GM23248 (cell line): ENCODE data around the gene C3. TPM values are rescaled to one million over a fixed set of nuclear protein-coding genes. Genes with fewer than 3 reads are reported as not detected.
"Not testable (repeated sequence)": the region's sequence is repeated elsewhere in the genome, so short reads cannot be mapped to it uniquely, and the experiment has no call there.

ENCODE experiments used
- DNase-seq: peaks from one replicate; pipeline ENCODE4 v3.0.0-alpha.2; 2015
- H2AFZ ChIP-seq: fragments of 200-600 bp; sonication (generic); 2 replicates; pipeline ENCODE4 v1.6.1; 2016; ENCODE audit warnings: antibody characterized with exemption
- H3F3A ChIP-seq: fragments of 200-600 bp; sonication (generic); 2 replicates; pipeline ENCODE4 v1.6.1; 2016; ENCODE audit warnings: mild to moderate bottlenecking, antibody characterized with exemption, mixed run types; ENCODE audit not compliant: insufficient read depth
- H3K27ac ChIP-seq: fragments of 200-600 bp; sonication (generic); 2 replicates; pipeline ENCODE4 v1.5.1; 2016; ENCODE audit warnings: mild to moderate bottlenecking
- H3K27me3 ChIP-seq: fragments of 200-600 bp; sonication (generic); replicated peaks from 2 replicates; pipeline ENCODE4 v1.6.1; 2016; ENCODE audit warnings: mild to moderate bottlenecking; ENCODE audit not compliant: insufficient read depth
- H3K36me3 ChIP-seq: fragments of 200-600 bp; sonication (generic); 2 replicates; pipeline ENCODE4 v1.6.1; 2016; ENCODE audit warnings: low read depth, mild to moderate bottlenecking
- H3K4me1 ChIP-seq: fragments of 200-600 bp; sonication (generic); 2 replicates; pipeline ENCODE4 v1.6.1; 2016; ENCODE audit warnings: mild to moderate bottlenecking; ENCODE audit not compliant: insufficient read depth
- H3K4me2 ChIP-seq: fragments of 200-600 bp; sonication (generic); one replicate; pipeline ENCODE4 v1.6.1; 2016; ENCODE audit warnings: mild to moderate bottlenecking; ENCODE audit not compliant: unreplicated experiment
- H3K4me3 ChIP-seq: fragments of 200-600 bp; sonication (generic); 2 replicates; pipeline ENCODE4 v1.5.1; 2016; ENCODE audit warnings: mild to moderate bottlenecking
- H3K79me2 ChIP-seq: fragments of 200-600 bp; sonication (generic); 2 replicates; pipeline ENCODE4 v1.6.1; 2016; ENCODE audit warnings: mild to moderate bottlenecking; ENCODE audit not compliant: insufficient read depth
- H3K9ac ChIP-seq: fragments of 200-600 bp; sonication (generic); 2 replicates; pipeline ENCODE4 v1.6.1; 2016; ENCODE audit warnings: mild to moderate bottlenecking
- H3K9me2 ChIP-seq: fragments of 200-600 bp; sonication (generic); 2 replicates; pipeline ENCODE4 v1.6.1; 2016; ENCODE audit warnings: mixed run types, mild to moderate bottlenecking, moderate library complexity; ENCODE audit not compliant: insufficient read depth
- H3K9me3 ChIP-seq: fragments of 200-600 bp; sonication (generic); one replicate; pipeline ENCODE4 v1.6.1; 2017; ENCODE audit warnings: low read depth
- H4K20me1 ChIP-seq: fragments of 200-600 bp; sonication (generic); 2 replicates; pipeline ENCODE4 v1.6.0; 2016; ENCODE audit not compliant: insufficient read depth
- EZH2 ChIP-seq: fragments of 200-600 bp; sonication (generic); IDR thresholded peaks from 2 replicates; pipeline ENCODE4 v1.6.1; 2018; ENCODE audit warnings: antibody characterized with exemption, mild to moderate bottlenecking; ENCODE audit not compliant: insufficient read depth, poor library complexity, severe bottlenecking
- EZH2phosphoT487 ChIP-seq: fragments of 200-600 bp; sonication (generic); IDR thresholded peaks from 2 replicates; pipeline ENCODE4 v1.6.1; 2018; ENCODE audit warnings: antibody characterized with exemption, moderate library complexity, mild to moderate bottlenecking, low read depth; ENCODE audit not compliant: insufficient read depth
- WGBS, 2 experiments: methylation state at CpG; one replicate each; pipeline ENCODE4 v1.1.6; 2015 to 2017; ENCODE audit warnings: low lambda C conversion rate in 2 of 2, low coverage in 1 of 2; ENCODE audit errors: missing lambda C conversion rate in 2 of 2; 5-methylcytosine and 5-hydroxymethylcytosine counted together
- in situ Hi-C: fragments of 300-500 bp; cut with MboI; formaldehyde crosslinking; loops from 2 replicates; pipeline ENCODE4 v1.15.0; 2020
- microRNA-seq: library from miRNA; unstranded; fragments of <30 nt; microRNA quantifications from one replicate; pipeline ENCODE4, GENCODE V29; 2016; ENCODE audit warnings: borderline number of aligned reads
- polyA plus RNA-seq: library from polyadenylated mRNA; unstranded; fragments of >200 nt; fragmentation: Nextera tagmentation; extraction: Ambion mirVana; gene quantifications from 2 replicates; pipeline ENCODE4 v1.2.1, GENCODE V29; 2016
- total RNA-seq: library from RNA; depleted of rRNA; stranded (reverse); fragments of >200 nt; shearing (Covaris generic); gene quantifications from 2 replicates; pipeline ENCODE4 v1.2.3, GENCODE V29; 2014; rRNA removed

The C3 gene
- total and polyA plus RNA-seq, 2 experiments from 2014 or later = 3.1 to 3.5 TPM

- DNase-seq = peak; percentile 50
- H3K27ac ChIP-seq = no peak overlapping the region
- in situ Hi-C loops = no loop called here
Measured at GRCh38 chr19:6639439-6639838, 81.0 kb downstream of the C3 start.

GRCh38 chr19:6633456-6633813 lies 87.0 kb downstream of the C3 start:
- 49 to 50% methylated on average over 4 of the region's 4 CpGs for WGBS, 2 experiments
- H3K27ac ChIP-seq, in situ Hi-C loops: not testable (repeated sequence)

More at GRCh38 chr19:6639439-6639838, 81.0 kb downstream of the C3 start:
- Histone ChIP-seq H3K4me1 (no peaks in the 10 kb centered on the region), H3K79me2 (no peaks in the 10 kb centered on the region), H3K9me3 (no peaks in the 10 kb centered on the region), H3K9me2 (no peaks in the 10 kb centered on the region), H3K9ac (no peak overlapping the region), H4K20me1 (no peaks in the 10 kb centered on the region), H3F3A (no peaks in the 10 kb centered on the region), H3K36me3 (no peaks in the 10 kb centered on the region), H2AFZ (no peak overlapping the region), H3K4me2 (no peak overlapping the region), H3K27me3 (no peaks in the 10 kb centered on the region; the same call in 1 of the 2 replicates), H3K4me3 (no peak overlapping the region)
- no peak for TF ChIP-seq EZH2phosphoT487
- no peak for TF ChIP-seq EZH2
- 20 to 24% methylated on average over 4 of the region's 4 CpGs for WGBS, 2 experiments

GRCh38 chr19:6632747-6633455 lies 87.5 kb downstream of the C3 start:
- H2AFZ ChIP-seq, H4K20me1 ChIP-seq, H3F3A ChIP-seq, H3K9me3 ChIP-seq, H3K9ac ChIP-seq, H3K27me3 ChIP-seq, H3K4me2 ChIP-seq, in situ Hi-C loops, H3K36me3 ChIP-seq, H3K4me3 ChIP-seq, H3K4me1 ChIP-seq, H3K79me2 ChIP-seq, H3K27ac ChIP-seq, H3K9me2 ChIP-seq: not testable (repeated sequence)
- DNase-seq = peak; percentile 78
- 40 to 41% methylated on average over 26 of the region's 26 CpGs for WGBS, 2 experiments

More at GRCh38 chr19:6633456-6633813, 87.0 kb downstream of the C3 start:
- H3K36me3 ChIP-seq, H3K79me2 ChIP-seq, H3K9ac ChIP-seq, H4K20me1 ChIP-seq, H3K9me2 ChIP-seq, H3K4me3 ChIP-seq, DNase-seq, H3K27me3 ChIP-seq, H3F3A ChIP-seq, H2AFZ ChIP-seq, H3K9me3 ChIP-seq, H3K4me2 ChIP-seq, H3K4me1 ChIP-seq: not testable (repeated sequence)

GRCh38 chr19:6632002-6632621 lies 88.3 kb downstream of the C3 start:
- Histone ChIP-seq H3K4me3 (no peak overlapping the region), H4K20me1 (no peaks in the 10 kb centered on the region), H3K4me2 (no peak overlapping the region), H2AFZ (no peak overlapping the region), H3K36me3 (no peaks in the 10 kb centered on the region), H3F3A (0 out of 2 replicates have a peak, but pooled peaks cover 3% of the 10 kb centered on the region), H3K9me3 (no peaks in the 10 kb centered on the region), H3K79me2 (no peaks in the 10 kb centered on the region), H3K27ac (no peak overlapping the region), H3K4me1 (no peaks in the 10 kb centered on the region), H3K9me2 (no peaks in the 10 kb centered on the region), H3K9ac (no peak overlapping the region), H3K27me3 (no peaks in the 10 kb centered on the region; the same call in 1 of the 2 replicates)
- TF ChIP-seq EZH2phosphoT487 (no peak), EZH2 (no peak)
- in situ Hi-C loops = no loop called here
- WGBS, 2 experiments = 42% methylated on average over 12 of the region's 12 CpGs
- DNase-seq = peak; percentile 75

Small RNA genes lying within 50 kb of the gene (microRNA-seq; reads per million reads assigned to microRNA genes)
- not detected for gene MIR6791

Other genes with a start within 250 kb of the C3 start
- gene DENND1C, start 238.9 kb downstream of the C3 start, total RNA-seq = not detected in 2 replicates
- gene DENND1C, start 238.9 kb downstream of the C3 start, polyA plus RNA-seq = not detected in 2 replicates
- not detected in 2 replicates for gene TUBB4A, start 218.3 kb downstream of the C3 start, total RNA-seq
- gene TUBB4A, start 218.3 kb downstream of the C3 start, polyA plus RNA-seq = not detected in 2 replicates
- 0.22 and 1.1 TPM in 2 replicates for gene TNFSF9, start 189.6 kb downstream of the C3 start, total RNA-seq
- 0.29 and 0.58 TPM in 2 replicates for gene TNFSF9, start 189.6 kb downstream of the C3 start, polyA plus RNA-seq
- gene CD70, start 129.5 kb downstream of the C3 start, total RNA-seq = not detected in 2 replicates
- gene CD70, start 129.5 kb downstream of the C3 start, polyA plus RNA-seq = 0.20 and 0.49 TPM in 2 replicates
- not detected in 2 replicates for gene TNFSF14, start 50.5 kb downstream of the C3 start, total RNA-seq
- gene TNFSF14, start 50.5 kb downstream of the C3 start, polyA plus RNA-seq = not detected in 2 replicates
- gene GPR108, start 16.9 kb upstream of the C3 start, total RNA-seq = 75.7 and 77.3 TPM in 2 replicates
- gene GPR108, start 16.9 kb upstream of the C3 start, polyA plus RNA-seq = 78.8 and 83.5 TPM in 2 replicates
- gene TRIP10, start 19.0 kb upstream of the C3 start, total RNA-seq = 48.0 and 68.2 TPM in 2 replicates
- 48.9 and 50.1 TPM in 2 replicates for gene TRIP10, start 19.0 kb upstream of the C3 start, polyA plus RNA-seq
- gene SH2D3A, start 46.8 kb upstream of the C3 start, total RNA-seq = not detected in 2 replicates
- 0.18 TPM in 1 of 2 replicates, not detected in the other for gene SH2D3A, start 46.8 kb upstream of the C3 start, polyA plus RNA-seq
- not detected in 2 replicates for gene VAV1, start 52.1 kb upstream of the C3 start, total RNA-seq
- not detected in 2 replicates for gene VAV1, start 52.1 kb upstream of the C3 start, polyA plus RNA-seq
- not detected in 2 replicates for gene ADGRE1, start 166.9 kb upstream of the C3 start, total RNA-seq
- gene ADGRE1, start 166.9 kb upstream of the C3 start, polyA plus RNA-seq = not detected in 2 replicates